Colon (tissue), 2 donors: ENCODE measurements around the gene HARS2.
"Not testable (repeated sequence)": the region's sequence is repeated elsewhere in the genome, so short reads cannot be mapped to it uniquely, and the experiment has no call there.

Experiments
- FAIRE-seq: peaks from 2 replicates; lab custom pipeline; 2012; peaks lifted over from hg19 to GRCh38; lab: Jason Lieb, UNC
- donor health status: control.
- donor health status: control.

Gene HARS2, protein sequence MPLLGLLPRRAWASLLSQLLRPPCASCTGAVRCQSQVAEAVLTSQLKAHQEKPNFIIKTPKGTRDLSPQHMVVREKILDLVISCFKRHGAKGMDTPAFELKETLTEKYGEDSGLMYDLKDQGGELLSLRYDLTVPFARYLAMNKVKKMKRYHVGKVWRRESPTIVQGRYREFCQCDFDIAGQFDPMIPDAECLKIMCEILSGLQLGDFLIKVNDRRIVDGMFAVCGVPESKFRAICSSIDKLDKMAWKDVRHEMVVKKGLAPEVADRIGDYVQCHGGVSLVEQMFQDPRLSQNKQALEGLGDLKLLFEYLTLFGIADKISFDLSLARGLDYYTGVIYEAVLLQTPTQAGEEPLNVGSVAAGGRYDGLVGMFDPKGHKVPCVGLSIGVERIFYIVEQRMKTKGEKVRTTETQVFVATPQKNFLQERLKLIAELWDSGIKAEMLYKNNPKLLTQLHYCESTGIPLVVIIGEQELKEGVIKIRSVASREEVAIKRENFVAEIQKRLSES

DNA sequence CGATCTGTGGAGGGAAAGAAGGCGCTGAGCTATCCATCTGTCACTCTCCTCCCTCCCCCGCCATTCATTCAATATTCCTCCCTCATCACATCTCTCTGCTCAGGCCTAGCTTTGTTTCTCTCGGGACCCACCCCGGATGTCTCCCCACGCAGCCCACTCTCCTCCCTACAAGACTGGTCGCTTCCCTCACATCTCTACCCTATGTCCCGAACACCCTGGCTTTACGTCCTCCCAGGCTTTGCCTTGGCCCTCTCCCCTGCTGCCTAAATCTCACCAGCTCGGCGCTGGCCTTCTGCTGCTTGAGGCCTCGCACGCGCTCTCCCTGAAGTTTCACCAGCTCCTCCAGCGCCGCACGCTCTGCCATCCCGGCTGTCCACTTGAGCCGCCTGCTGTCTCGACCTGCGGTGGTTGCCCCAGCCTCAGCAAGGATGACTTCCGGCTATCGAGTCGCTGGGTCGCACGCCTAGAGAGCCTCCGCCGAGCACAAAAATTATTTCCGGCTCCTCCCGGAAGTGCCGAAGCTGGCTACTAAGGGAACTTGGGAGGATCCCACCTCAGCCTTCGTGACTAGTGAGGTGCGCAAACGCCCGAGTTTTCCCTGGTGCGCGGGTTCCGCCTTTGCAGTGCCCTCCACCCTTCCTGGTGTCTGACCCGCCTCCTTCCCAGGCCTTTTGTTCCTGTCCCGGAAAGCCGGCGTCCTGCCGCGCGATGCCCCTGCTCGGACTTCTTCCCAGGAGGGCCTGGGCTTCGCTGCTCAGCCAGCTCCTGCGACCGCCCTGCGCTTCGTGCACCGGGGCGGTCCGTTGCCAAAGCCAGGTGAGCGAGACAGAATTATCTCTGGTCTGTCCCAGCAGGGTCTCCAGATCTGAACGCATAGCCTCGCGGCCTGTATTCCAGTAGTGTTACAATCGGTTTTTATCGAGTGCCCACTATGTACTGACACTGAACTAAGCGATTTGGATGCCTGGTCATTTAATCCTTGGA lies at the start of gene HARS2, which contains the start of gene HARS1:
HARS2 (plus strand) TSS at position 515 of the 984 bp plus-strand sequence; CDS start at position 709, 194 bp downstream.
HARS1 (minus strand) TSS at position 430 of the 984 bp plus-strand sequence; CDS start at position 364, 66 bp downstream.
- FAIRE-seq = no peak

DNA sequence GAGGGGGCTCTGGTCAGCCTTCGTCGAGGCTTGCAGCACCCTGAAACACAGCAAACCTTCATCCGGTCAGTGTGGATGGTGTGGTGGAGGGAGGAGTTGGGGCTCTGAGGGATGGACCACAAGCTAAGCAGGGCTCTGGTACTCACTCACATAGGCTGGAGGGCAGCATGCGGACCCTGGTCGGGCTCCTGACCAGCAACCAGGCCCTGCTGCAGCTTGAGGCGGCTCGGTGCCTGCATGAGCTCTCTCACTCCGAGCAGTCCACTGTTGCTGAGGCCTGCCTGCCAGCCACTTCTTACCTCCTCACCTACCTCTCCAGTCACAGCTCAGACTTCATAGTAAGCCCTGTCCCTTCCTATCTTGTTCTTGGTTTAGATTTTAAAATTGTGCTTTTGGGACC lies 49.5 kb upstream of the HARS2 start:
- no peak for FAIRE-seq

DNA sequence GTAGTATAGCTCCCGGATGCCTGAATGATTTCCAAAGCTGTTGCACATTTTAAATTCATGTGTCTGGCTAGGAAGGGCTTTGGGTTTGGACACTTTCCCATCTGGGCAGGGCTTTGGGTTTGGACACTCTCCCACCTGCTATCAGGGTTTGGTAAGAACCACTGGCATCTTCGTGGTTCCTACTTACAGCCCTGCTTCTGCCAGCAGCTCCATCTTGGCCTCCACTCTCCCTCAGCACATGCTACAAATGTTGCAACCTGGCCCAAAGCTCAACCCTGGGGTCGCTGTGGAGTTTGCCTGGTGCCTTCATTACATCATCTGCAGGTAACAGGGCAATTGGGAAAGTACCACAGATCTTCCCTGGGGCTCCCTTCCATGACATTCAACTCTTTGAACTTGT lies 48.5 kb upstream of the HARS2 start:
- FAIRE-seq = no peak

DNA sequence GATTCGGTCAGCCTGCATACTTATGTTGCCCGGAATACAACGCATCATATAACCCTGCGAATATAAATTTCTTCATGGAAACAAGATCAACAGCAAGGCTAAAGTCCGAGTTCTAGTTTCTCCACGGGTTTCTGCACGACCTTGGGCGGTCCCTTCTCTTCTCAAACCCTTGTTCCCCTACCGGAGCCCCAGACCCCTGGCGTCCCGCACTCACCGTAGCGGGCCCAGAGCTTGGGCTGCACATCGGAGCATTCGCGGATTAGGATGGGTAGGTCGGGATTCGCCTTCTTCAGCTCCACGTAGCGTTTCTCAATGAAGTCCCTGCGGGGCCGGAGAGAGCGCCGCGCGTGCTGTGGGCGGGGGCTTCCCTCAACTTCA lies 44.2 kb upstream of the HARS2 start:
- no peak for FAIRE-seq

DNA sequence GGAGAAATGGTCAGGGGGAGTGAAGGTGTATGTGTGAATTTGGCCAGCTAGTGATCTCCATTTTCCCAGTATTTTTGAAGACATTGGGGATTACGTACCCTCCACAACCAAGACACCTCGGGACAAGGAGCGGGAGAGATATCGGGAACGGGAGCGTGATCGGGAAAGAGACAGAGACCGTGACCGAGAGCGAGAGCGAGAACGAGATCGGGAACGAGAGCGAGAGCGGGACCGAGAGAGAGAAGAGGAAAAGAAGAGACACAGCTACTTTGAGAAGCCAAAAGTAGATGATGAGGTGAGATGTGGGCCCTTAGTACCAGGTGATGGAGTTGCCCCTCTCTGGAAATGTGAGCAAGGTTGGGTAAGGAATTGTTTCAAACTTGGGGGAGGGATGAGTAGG lies 32.4 kb upstream of the HARS2 start:
- FAIRE-seq = no peak

DNA sequence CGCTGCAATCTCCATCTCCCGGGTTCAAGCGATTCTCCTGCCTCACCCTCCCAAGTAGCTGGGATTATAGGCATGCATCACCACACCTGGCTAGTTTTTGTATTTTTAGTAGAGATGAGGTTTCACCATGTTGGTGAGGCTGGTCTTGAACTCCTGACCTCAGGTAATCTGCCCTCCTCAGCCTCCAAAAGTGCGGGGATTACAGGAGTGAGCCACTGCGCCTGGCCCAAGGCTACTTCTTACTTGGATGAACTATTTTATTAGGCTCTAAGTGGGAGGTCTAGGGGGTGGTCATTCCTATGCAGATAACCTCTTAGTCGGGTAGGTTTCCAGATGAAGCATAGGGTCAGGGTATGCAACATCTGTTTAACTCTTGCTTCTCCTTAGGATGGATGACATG lies 30.9 kb upstream of the HARS2 start:
- FAIRE-seq = not testable (repeated sequence)

DNA sequence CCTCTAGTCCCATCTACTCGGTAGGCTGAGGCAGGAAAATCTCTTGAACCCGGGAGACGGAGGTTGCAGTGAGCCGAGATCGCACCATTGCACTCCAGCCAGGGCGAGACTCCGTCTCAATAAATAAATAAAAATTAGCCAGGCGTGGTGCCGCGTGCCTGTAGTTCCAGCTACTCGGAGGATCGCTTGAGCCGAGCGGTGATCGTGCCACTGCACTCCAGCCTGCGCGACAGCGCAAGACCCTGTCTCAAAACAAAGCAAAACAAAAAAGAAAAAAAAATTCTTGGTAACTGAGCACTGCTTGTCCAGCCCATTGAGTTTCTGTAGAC lies 27.3 kb upstream of the HARS2 start:
- no peak for FAIRE-seq

DNA sequence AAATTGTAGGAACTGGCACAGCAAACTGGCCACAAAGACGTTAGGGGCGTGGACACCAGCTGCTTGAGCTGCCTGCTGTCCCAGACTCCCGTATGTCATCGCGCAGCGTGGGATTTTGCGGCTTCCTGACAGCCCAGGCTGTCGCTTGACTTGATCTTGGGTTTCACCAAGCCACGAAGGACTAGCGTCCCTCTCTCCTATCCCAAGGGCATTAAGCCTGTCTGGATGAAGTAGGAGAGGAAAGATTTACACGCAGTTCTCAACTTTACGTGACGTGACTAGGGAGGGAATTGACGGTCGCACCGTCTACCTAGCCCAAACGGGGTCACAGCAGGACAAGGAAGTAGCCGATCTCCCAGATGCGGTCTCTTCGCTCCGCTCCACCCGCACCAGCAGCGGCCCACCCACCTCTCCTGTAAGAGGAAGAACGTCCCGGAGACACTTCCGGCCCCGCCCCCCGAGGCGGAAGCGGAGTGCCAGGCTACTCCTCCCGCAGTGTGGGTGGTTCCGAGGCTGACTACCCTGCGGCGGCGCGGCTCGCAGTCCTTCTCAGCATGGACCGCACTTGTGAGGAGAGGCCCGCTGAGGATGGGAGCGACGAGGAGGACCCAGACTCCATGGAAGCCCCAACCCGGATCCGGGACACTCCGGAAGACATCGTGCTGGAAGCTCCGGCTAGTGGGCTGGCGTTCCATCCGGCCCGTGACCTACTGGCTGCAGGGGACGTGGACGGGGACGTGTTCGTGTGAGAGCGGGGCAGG lies 26.7 kb upstream of the HARS2 start, which contains the start of gene WDR55:
WDR55 (plus strand) TSS at position 546 of the 761 bp plus-strand sequence; CDS start at position 555, 9 bp downstream.
- no peak for FAIRE-seq

DNA sequence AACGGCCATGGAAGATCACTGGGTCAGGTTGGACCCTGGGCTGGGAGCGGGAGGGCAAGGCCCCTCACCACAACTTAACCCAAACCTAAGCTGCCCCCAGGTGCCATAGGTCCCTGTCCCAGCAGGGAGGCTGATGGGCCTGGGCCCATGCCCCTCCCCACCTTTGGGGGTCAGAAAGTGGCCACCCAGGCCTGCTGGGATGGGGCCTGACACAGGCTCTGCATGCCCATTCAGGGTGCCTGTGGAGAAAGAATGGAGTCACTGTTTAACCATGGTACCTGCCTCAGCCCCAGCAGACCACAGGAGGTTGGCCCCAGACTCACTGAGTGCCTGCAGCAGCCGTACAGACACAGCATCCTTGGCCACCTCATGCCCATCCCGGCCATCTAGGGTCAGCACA lies 20.2 kb upstream of the HARS2 start:
- FAIRE-seq = not testable (repeated sequence)

DNA sequence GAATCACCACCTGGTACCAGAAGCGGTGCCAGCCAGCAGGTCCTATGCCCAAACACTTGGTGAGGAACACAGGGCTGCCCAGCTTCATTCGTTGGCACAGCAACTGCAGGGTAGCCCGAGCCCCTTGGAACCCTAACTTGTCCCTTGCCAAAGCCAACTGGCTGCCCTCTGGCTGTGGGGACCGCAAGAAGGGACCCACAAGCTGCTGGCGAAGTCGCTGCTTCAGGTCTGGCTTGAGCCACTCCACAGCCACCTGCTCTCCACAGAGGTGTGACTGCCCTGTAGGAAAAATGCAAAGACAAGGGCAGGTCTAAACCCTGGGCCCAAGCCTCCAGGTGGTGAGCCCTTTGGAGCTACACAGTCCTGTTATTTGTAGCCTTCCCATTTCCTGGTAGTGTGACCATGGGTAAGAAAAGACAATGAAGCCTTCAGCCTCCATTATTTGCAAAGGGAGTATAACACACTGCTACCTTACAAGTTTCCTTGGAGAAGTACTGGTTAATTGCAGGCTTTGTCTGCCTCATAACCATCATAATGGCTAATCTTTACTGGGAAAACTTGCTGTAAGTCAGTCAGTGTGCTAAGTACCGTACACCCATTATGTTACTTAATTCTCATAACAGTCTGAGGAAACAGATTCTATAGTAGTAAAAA lies 19.7 kb upstream of the HARS2 start:
- no peak for FAIRE-seq

DNA sequence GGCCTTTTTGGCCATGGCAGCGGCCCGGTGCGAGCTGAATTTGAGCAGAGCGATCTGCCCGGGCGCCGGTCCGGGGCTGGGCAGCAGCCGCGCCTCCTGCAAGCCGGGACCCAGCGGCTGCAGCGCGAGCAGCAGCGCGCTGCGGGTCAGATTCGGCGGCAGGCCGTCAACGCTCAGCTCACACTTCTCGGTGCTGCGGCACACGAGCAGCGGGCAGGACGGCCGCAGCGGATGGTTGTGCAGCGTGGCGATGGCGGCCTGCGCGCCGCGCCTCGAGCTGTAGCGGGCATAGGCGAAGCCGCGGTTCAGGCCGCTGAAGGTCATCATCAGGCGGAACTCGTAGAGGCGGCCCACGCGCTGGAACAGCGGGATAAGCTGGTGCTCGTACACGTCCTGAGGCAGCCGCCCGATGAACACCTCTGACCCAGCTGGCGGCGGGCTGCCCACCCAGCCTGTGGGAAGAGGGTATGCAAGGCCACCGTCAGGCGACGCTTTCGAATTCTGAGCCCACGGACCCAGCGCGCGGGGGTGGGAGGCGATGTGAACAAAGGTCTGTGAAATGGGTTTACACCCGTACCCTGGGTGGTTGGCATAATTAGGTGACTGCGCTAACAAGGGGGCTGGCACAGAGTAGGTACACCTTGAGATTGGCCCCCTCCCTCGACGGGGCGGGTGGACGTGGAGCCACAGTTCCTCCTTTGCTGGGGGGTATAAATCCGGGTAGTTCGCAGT lies 18.6 kb upstream of the HARS2 start:
- FAIRE-seq = no peak

DNA sequence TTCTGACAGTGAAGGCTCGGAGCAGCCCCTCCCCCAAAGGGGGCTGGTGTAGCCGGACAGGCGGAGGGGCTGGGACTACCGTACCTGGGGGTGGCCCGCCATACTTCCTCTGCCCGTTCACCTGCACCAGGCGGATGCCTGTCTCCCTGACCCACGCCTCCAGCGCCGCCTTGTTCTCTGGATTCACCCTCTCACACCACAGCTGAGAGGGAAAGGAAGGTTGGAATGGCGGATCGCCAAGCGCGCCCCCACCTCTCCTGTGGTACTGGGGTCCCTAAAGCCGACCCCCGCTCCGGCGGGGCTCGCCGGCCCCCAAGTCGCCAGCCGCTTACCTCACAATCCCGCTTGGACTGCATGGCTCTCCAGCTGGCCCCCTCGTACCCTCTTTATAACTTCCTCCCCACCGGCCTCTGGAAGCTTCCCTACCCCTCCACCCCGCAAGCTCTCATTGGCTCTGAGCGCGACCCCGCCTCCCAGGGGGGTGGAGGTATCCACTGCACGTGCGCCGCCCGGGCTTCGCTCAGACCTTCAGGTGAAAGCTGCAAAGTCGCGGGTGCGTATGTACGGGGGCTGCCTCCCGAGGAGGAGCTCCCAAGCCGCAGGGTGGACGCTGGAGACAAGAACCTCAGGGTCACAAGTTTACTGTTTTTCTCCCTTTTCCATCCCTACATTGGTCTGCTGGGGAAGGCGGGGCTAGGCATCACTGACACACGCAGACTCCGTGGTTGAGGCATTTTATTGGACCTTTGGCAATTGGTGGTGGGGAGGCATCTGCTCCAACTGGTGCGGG lies 17.9 kb upstream of the HARS2 start, which contains the start of gene DND1:
DND1 (minus strand) TSS at position 390 of the 790 bp plus-strand sequence; CDS start at position 356, 34 bp downstream.
- FAIRE-seq = no peak

DNA sequence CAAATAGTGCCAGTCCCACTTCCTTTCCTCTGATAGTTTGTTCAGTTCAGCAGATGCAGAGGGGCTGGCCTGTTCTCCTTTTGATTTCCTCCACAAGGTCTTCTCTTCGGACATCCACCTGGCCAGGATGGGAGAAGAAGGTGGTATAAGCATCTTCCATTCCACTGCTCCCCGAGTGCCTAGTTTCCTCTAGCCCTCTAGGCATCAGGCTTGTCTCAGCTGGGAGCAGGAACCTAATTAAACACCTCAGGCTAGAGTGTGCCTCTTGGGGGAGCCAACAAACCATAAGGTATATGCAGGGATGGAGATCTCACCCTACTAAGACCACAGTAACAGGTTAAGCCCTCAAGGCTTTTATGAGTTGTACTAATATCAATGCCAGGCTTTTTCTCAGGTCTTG lies 17.0 kb upstream of the HARS2 start:
- FAIRE-seq = no peak

DNA sequence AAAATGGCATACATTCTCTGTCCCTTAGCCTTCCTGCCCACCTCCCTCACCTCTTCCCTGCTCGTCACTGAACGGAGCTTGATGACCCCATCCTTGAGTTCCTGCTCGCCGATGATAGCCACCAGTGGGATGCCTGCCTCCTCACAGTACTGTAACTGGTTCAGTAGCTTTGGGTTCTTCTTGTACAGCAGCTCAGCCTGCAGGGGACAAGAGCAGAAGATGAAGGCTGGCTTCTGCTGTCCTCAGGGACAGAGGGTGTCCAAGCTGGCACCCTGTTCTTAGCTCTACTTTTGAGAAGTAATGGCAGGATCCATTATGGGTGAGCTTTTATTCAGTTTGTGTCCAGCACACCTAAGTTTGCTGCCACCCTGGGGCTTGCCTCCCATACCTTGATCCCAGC lies 16.6 kb upstream of the HARS2 start:
- FAIRE-seq = no peak

DNA sequence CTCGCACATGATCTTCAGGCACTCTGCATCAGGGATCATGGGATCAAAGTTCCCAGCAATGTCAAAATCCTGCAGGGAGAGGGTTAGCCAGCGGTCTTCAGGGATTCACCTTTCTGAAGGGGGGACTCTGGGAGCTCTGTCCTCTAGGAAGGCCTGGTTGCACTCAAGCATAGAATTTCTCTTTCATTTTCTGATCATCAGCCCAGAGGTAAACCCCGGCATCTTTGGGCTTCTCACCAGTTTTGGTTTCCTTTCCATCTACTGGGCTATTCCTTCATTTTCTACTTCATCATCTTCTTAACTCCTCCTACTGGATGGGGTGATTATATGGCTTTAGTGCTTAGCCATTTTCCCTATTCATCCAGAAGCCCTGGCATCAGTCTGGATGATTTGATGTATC lies 13.3 kb upstream of the HARS2 start:
- no peak for FAIRE-seq

DNA sequence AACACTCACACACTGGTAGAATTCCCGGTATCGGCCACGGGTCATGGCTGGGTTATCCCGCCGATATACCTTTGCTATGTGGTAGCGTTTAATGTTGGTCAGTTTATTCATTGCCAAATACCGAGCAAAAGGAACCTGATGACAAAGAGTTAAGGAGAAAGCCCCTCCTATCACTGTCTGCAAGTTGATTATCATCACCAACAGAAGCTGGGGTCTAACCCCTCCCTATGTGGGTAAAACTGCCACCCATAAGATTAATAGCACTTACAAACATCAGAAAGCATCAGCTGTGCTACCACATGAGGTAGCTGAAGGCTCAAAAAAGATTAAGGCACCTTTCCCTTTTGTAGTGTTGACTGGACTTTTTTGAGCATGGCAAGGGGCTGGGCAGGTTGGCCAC lies 12.3 kb upstream of the HARS2 start:
- no peak for FAIRE-seq

DNA sequence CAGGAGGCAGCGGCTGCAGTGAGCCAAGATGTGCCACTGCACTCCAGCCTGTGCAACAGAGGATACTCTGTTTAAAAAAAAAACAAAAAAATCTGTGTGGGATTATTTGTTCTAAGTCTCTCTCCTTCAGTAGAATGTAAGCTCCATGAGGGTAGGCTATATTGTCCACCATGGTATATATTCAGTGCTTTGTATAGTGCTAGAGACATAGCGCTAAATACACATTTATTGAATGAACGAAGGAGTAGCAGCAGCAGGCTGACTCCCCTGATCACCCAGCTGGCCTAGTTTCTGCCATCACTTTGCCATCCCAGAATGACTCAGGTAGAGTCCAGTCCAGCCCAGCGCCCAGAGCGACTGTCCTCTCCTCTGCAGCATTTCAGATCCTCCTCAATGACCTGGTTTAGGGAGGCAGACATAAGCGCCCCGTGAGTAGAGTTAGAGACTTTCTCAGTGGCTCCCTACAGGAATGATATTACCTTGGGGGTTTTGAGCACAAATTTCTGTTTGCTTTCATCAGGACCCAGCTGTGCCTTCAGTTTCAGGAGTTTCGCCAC lies 801 bp upstream of the HARS2 start:
- FAIRE-seq = no peak

DNA sequence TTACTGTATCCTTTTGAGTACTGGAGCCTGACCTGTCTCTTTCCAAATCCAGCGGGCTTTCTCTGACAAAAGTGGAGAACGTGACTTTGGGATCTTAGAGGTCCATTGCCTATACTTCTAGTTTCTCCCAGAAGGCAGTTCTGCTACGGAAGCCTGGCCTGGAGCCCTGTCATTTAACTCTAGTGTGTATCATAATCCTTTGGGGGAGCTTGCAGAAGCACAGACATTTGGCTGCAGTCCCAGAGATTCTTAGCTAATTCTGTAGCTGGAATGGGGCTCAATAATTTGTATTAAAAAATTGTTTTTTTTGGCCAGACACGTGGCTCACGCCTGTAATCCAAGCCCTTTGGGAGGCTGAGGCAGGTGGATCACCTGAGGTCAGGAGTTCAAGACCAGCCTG lies 3.0 kb downstream of the HARS2 start:
- FAIRE-seq = no peak

DNA sequence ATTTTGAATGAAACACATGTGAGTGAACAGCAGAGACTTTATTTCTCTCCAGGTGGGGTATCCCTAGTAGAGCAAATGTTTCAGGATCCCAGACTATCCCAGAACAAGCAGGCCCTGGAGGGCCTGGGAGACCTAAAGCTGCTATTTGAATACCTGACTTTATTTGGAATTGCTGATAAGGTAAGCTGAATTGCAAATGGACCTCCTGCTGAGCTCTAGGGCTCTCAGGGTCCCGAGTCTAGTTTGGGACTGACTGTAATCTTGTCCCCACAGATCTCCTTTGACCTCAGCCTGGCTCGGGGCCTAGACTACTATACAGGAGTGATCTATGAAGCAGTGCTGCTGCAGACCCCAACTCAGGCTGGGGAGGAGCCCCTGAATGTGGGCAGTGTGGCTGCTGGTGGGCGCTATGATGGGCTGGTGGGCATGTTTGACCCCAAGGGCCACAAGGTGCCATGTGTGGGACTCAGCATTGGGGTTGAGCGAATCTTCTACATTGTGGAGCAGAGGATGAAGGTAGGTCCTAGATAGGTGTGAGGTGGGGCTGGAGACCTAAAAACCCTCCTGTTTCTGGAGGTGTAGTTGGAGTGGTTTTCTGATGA lies 5.7 kb downstream of the HARS2 start:
- no peak for FAIRE-seq
